ENCODE data around the gene OR5I1. TPM values are rescaled to one million over a fixed set of nuclear protein-coding genes. Genes with fewer than 3 reads are reported as not detected.

The OR5I1 gene
- polyA plus RNA-seq, 6 donors from 2014 or later, result not detected

Other genes with a start within 250 kb of the OR5I1 start
- gene OR5D13, start 163.0 kb downstream of the OR5I1 start, polyA plus RNA-seq (ENCODE audit: low read depth in 6 of 6), result not detected
- gene OR5D14, start 140.8 kb downstream of the OR5I1 start, polyA plus RNA-seq (ENCODE audit: low read depth in 6 of 6), result not detected
- gene OR5L1, start 125.0 kb downstream of the OR5I1 start, polyA plus RNA-seq (ENCODE audit: low read depth in 6 of 6), result not detected
- not detected for gene OR5D18, start 116.8 kb downstream of the OR5I1 start, polyA plus RNA-seq (ENCODE audit: low read depth in 6 of 6)
- not detected for gene OR5L2, start 109.2 kb downstream of the OR5I1 start, polyA plus RNA-seq (ENCODE audit: low read depth in 6 of 6)
- not detected for gene OR5D16, start 97.6 kb downstream of the OR5I1 start, polyA plus RNA-seq (ENCODE audit: low read depth in 6 of 6)
- gene TRIM51, start 53.1 kb downstream of the OR5I1 start, polyA plus RNA-seq (ENCODE audit: low read depth in 6 of 6), result not detected
- not detected for gene OR5W2, start 21.8 kb downstream of the OR5I1 start, polyA plus RNA-seq (ENCODE audit: low read depth in 6 of 6)
- not detected for gene OR10AG1, start 33.5 kb upstream of the OR5I1 start, polyA plus RNA-seq (ENCODE audit: low read depth in 6 of 6)
- gene OR5F1, start 58.2 kb upstream of the OR5I1 start, polyA plus RNA-seq (ENCODE audit: low read depth in 6 of 6), result not detected
- gene OR5AS1, start 91.3 kb upstream of the OR5I1 start, polyA plus RNA-seq (ENCODE audit: low read depth in 6 of 6), result not detected
- gene OR8I2, start 156.9 kb upstream of the OR5I1 start, polyA plus RNA-seq (ENCODE audit: low read depth in 6 of 6), result not detected
- gene OR8H2, start 167.3 kb upstream of the OR5I1 start, polyA plus RNA-seq (ENCODE audit: low read depth in 6 of 6), result not detected
- gene OR8H3, start 186.0 kb upstream of the OR5I1 start, polyA plus RNA-seq (ENCODE audit: low read depth in 6 of 6), result not detected
- not detected for gene OR8J3, start 203.8 kb upstream of the OR5I1 start, polyA plus RNA-seq (ENCODE audit: low read depth in 6 of 6)
- not detected for gene OR8K5, start 223.9 kb upstream of the OR5I1 start, polyA plus RNA-seq (ENCODE audit: low read depth in 6 of 6)
- not detected for gene OR5J2, start 240.2 kb upstream of the OR5I1 start, polyA plus RNA-seq (ENCODE audit: low read depth in 6 of 6)

Data from naive B cell (primary cell).